Peyer's patch (tissue), 4 donors: ENCODE results near the gene TSEN54. TPM values are rescaled to one million over a fixed set of nuclear protein-coding genes. Genes with fewer than 3 reads are reported as not detected.

Experiments
- DNase-seq, 3 donors: peaks; one replicate each; pipeline ENCODE4 v3.0.0-alpha.2; 2017 to 2019
- H3K27ac ChIP-seq, 4 donors: fragments of 200-600 bp; sonication (generic); one replicate each; pipeline ENCODE4 v1.5.1; 2016 to 2019
- H3K27me3 ChIP-seq, 2 donors: fragments of 200-600 bp; sonication (generic); one replicate each; pipeline ENCODE4 v1.5.1; 2019
- H3K36me3 ChIP-seq, 3 donors: fragments of 200-600 bp; sonication (generic); one replicate each; pipeline ENCODE4 v1.5.1; 2016 to 2019
- H3K4me1 ChIP-seq, 4 donors: fragments of 200-600 bp; sonication (generic); one replicate each; pipeline ENCODE4 v1.5.1; 2016 to 2019
- H3K4me3 ChIP-seq, 4 donors: fragments of 200-600 bp; sonication (generic); 1 replicate in 3 of 4; 2 replicates in 1 of 4; pipeline ENCODE4 v1.5.1; 2016 to 2019; ENCODE audit warnings: mild to moderate bottlenecking in 1 of 4
- H3K9me3 ChIP-seq, 4 donors: fragments of 200-600 bp; sonication (generic); one replicate each; pipeline ENCODE4 v1.5.1; 2016 to 2019; ENCODE audit warnings: mild to moderate bottlenecking in 1 of 4
- POLR2A ChIP-seq, 2 donors: fragments of 450-650 bp; IDR thresholded peaks; one replicate each; pipeline ENCODE4 v1.5.1; 2017; ENCODE audit warnings: antibody characterized with exemption in 2 of 2, mild to moderate bottlenecking in 2 of 2, moderate library complexity in 2 of 2
- total RNA-seq, 4 donors: library from RNA; depleted of rRNA; stranded (reverse); fragments of >200 nt; gene quantifications; one replicate each; pipeline ENCODE4 v1.1.0, GENCODE V29; 2016
- TF ChIP-seq, protein P1 (sequence below), 6 experiments: fragments of 450-650 bp in 4 of 6; fragments of 200-600 bp in 2 of 6; sonication (generic) in 1 of 6; IDR thresholded peaks; one replicate each; pipeline ENCODE4 v1.5.1; 2017 to 2019; ENCODE audit warnings: antibody characterized with exemption in 6 of 6, mild to moderate bottlenecking in 3 of 6, moderate library complexity in 1 of 6

The TSEN54 gene
- total RNA-seq, 4 donors from 2014 or later: 47.9 to 89.5 (median 80.0) TPM

DNA sequence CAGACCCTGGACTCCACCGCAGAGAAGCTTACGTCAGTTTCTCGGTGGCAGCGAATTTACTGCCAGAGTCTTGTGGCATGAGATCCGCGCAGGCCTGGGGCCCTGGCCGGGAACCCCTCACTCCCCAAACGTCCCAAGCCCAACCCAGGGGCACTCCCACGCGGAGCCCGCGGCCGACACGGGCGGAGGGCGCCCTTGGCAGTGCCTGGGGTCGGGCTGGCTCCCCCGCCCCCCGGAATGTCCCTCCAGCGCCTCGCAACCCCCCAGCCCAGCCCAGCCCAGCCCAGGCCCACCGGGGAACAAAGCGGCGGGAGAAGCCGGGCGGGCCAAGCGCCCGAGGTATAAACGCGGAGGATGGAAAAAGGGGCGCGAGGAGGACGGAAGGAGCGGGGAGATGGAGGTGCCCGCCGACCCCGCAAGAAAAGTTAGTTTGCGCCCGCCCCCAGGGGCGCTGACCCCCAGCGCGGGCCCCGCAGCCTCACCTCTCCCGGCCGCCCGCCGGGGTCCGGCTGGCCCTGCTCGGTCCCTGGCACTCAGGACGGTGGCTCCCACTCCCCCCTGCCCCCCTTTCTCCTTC, 1.3 kb upstream of the TSEN54 start:
- peaks cover 0 to 11% (median 0%) of the 10 kb centered on the region in 3 donors for H3K36me3 ChIP-seq
- peak overlapping the region; percentile 80 to 91 (median 86) for H3K27ac ChIP-seq
- H3K4me3 ChIP-seq: peak overlapping the region; percentile 86 to 94 (median 92)
- H3K4me1 ChIP-seq: peaks cover 3 to 48% (median 23%) of the 10 kb centered on the region in 4 donors
- no peak for TF ChIP-seq POLR2A (IDR thresholded peaks at IDR 0.05)
- TF ChIP-seq, protein P1, sequence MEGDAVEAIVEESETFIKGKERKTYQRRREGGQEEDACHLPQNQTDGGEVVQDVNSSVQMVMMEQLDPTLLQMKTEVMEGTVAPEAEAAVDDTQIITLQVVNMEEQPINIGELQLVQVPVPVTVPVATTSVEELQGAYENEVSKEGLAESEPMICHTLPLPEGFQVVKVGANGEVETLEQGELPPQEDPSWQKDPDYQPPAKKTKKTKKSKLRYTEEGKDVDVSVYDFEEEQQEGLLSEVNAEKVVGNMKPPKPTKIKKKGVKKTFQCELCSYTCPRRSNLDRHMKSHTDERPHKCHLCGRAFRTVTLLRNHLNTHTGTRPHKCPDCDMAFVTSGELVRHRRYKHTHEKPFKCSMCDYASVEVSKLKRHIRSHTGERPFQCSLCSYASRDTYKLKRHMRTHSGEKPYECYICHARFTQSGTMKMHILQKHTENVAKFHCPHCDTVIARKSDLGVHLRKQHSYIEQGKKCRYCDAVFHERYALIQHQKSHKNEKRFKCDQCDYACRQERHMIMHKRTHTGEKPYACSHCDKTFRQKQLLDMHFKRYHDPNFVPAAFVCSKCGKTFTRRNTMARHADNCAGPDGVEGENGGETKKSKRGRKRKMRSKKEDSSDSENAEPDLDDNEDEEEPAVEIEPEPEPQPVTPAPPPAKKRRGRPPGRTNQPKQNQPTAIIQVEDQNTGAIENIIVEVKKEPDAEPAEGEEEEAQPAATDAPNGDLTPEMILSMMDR (IDR thresholded peaks at IDR 0.05): no peak
- H3K27me3 ChIP-seq: no peaks in the 10 kb centered on the region
- no peak for DNase-seq
- H3K9me3 ChIP-seq: no peaks in the 10 kb centered on the region

DNA sequence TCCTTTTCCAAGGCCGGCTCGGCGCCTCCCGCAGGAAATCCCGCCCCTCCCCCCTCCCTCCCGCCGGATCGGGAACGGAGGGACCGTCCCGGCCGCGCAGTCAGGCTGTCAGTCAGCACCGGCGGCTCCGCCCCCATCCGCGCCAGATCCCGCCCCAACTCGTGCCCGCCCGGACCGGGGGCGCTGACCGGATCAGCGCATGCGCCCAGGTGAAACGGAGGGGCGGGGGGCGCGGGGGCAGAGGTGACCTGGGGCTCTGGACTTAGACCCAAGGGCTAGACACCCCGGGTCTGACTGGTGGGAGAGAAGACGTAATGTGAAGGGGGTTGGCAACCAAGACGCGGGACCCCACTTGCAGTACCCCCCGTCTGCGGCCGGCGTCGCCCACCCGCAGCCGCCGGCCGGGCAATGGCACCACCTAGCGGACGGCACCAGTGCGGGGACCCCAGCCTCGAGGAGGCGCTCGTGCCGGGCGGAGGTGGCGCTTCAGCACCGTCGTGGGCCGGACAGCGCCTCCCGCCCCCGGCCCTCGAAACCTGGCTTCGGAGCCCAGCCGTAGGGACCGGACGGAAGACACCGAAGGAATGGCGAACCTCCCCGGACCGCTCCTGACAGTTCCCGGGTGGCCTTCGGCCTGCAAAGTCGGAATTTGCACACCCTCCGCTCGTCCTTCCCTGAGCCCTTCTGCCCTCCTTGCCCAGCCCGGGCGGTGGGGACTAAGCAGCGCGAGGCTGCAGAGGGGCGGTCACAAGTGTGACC, 653 bp upstream of the TSEN54 start, which contains the start of gene CASKIN2:
TSS of gene CASKIN2 (minus strand) at position 42 of the 759 bp plus-strand sequence. CDS start 1,733 bp downstream, outside the sequence.
- peak; percentile 83 to 98 (median 95) for DNase-seq
- H3K4me1 ChIP-seq: peaks cover 3 to 48% (median 23%) of the 10 kb centered on the region in 4 donors
- H3K4me3 ChIP-seq: peak within 1 kb of the TSS; percentile 86 to 94 (median 92)
- peaks cover 0 to 12% (median 0%) of the 10 kb centered on the region in 3 donors for H3K36me3 ChIP-seq
- H3K9me3 ChIP-seq: no peaks in the 10 kb centered on the region
- peak within 1 kb of the TSS; percentile 80 to 91 (median 86) for H3K27ac ChIP-seq
- TF ChIP-seq, protein P1 (IDR thresholded peaks at IDR 0.05): peak; percentile 91 to 99 (median 99)
- peak in 1 of 2 donors; percentile 21 for TF ChIP-seq POLR2A (IDR thresholded peaks at IDR 0.05)
- no peaks in the 10 kb centered on the region for H3K27me3 ChIP-seq

DNA sequence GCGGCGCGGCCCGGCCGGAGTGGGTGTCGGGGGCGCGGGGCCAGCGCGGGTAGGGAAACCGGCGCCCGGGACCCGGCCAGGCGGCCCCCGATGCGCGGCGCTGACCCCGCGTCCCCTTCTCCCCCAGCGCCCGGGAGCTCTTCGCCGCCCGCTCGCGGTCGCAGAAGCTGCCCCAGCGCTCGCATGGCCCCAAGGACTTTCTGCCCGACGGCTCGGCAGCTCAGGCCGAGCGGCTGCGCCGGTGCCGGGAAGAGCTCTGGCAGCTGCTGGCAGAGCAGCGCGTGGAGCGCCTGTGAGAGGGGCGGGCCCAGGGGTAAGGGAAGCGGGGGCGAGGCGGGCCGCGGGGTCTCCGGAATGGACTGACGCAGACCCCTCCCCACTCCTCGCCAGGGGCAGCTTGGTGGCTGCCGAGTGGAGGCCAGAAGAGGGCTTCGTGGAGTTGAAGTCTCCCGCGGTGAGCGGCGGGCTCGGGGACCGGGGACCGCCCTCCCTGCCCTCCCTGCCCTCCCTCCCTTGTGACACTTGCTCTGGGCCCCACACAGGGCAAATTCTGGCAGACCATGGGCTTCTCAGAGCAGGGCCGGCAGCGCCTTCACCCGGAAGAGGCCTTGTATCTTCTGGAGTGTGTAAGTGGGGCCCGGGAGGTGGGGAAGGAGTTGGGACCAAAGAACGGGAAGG, 430 bp downstream of the TSEN54 start:
- Histone ChIP-seq H3K27ac (peak overlapping the region; percentile 73 to 91 (median 86)), H3K4me1 (peaks cover 3 to 40% (median 23%) of the 10 kb centered on the region in 4 donors), H3K27me3 (no peaks in the 10 kb centered on the region), H3K9me3 (no peaks in the 10 kb centered on the region), H3K36me3 (peaks cover 0 to 20% (median 0%) of the 10 kb centered on the region in 3 donors), H3K4me3 (peak overlapping the region; percentile 86 to 94 (median 92))
- peak in 2 of 3 donors; percentile 37 to 60 for DNase-seq
- TF ChIP-seq, protein P1 (IDR thresholded peaks at IDR 0.05): no peak
- no peak for TF ChIP-seq POLR2A (IDR thresholded peaks at IDR 0.05)

DNA sequence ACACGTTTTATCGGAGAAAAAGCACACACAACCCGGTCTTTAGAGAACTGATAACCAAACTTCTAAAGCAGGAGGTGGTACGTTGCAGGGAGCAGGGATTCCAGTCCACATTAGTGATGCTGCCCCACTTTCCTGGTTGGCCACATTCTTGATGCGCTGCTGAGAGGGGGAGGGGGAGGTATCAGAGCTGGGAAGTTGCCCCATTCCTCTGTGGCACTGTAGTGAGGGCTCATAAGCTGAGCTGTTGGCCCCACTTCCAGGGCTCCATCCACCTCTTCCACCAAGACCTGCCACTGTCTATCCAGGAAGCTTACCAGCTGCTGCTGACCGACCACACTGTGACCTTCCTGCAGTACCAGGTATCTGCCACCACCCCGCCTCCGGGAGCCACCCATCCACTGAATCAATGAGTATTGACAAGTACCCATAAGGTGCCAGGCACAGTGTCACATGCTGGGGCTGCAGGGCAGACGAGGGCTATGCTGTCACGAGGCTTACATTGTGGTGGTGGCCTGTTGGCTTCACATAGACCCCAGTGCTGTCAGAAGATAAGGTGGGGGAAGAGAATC, 1.1 kb downstream of the TSEN54 start:
- H3K27me3 ChIP-seq: no peaks in the 10 kb centered on the region
- peak overlapping the region; percentile 86 to 94 (median 92) for H3K4me3 ChIP-seq
- H3K36me3 ChIP-seq: peaks cover 0 to 26% (median 0%) of the 10 kb centered on the region in 3 donors
- peaks cover 3 to 33% (median 23%) of the 10 kb centered on the region in 4 donors for H3K4me1 ChIP-seq
- H3K27ac ChIP-seq: peak overlapping the region; percentile 73 to 91 (median 86)
- no peaks in the 10 kb centered on the region for H3K9me3 ChIP-seq
- DNase-seq: peak; percentile 53 to 81 (median 76)
- TF ChIP-seq, protein P1 (IDR thresholded peaks at IDR 0.05): peak in 5 of 6 experiments; percentile 21 to 65 (median 57)
- TF ChIP-seq POLR2A (IDR thresholded peaks at IDR 0.05): peak in 1 of 2 donors; percentile 41

DNA sequence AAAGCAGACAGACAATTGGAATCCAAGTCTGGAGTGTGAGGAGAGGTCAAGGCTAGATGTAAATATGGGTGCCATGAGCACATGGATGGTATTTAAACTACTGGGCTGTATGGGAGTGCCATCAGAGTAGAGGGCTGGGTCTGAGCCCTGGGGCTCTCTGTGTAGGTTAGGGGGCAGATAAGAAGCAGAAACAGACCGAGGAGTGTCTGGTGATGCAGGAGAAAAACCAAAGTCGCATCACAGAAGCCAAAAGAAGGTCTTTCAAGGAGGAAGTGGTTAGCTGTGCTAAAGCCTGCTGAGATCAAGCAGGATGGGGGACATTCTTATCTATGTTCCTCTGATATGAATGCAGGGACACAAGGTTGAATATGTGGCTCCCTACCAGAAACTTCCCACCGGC, 1.9 kb downstream of the TSEN54 start:
- DNase-seq: peak in 2 of 3 donors; percentile 50 to 70
- H3K27me3 ChIP-seq: no peaks in the 10 kb centered on the region
- peaks cover 0 to 30% (median 0%) of the 10 kb centered on the region in 3 donors for H3K36me3 ChIP-seq
- H3K27ac ChIP-seq: peak overlapping the region; percentile 46 to 91 (median 80)
- TF ChIP-seq POLR2A (IDR thresholded peaks at IDR 0.05): peak in 1 of 2 donors; percentile 11
- TF ChIP-seq, protein P1 (IDR thresholded peaks at IDR 0.05): no peak
- peak overlapping the region in 1 of 4 donors; percentile 8 for H3K4me3 ChIP-seq
- no peaks in the 10 kb centered on the region for H3K9me3 ChIP-seq
- peaks cover 3 to 30% (median 23%) of the 10 kb centered on the region in 4 donors for H3K4me1 ChIP-seq
